Chondrocyte (in vitro differentiated cells): ENCODE data around the gene FBLN5. TPM values are rescaled to one million over a fixed set of nuclear protein-coding genes. Genes with fewer than 3 reads are reported as not detected.
A peak's percentile ranks its signal among the peaks of the same experiment; 100 is the strongest.

ENCODE experiments used
- DNase-seq: peaks from one replicate; pipeline ENCODE4 v3.0.0; 2021; ENCODE audit warnings: mixed read lengths, low spot score
- H3K27ac Mint-ChIP-seq: one replicate; pipeline ENCODE4 v1.8.0; 2021; ENCODE audit warnings: mild to moderate bottlenecking, moderate library complexity, mixed read lengths; ENCODE audit not compliant: unreplicated experiment
- H3K27me3 Mint-ChIP-seq: 2 replicates; pipeline ENCODE4 v1.8.0; 2021; ENCODE audit warnings: low read depth, mixed read lengths
- H3K36me3 Mint-ChIP-seq: 2 replicates; pipeline ENCODE4 v1.8.0; 2021; ENCODE audit warnings: low read depth, mixed read lengths
- H3K4me1 Mint-ChIP-seq: 2 replicates; pipeline ENCODE4 v1.8.0; 2021; ENCODE audit warnings: low read depth, mild to moderate bottlenecking, mixed read lengths
- H3K4me3 Mint-ChIP-seq: one replicate; pipeline ENCODE4 v1.8.0; 2021; ENCODE audit warnings: mild to moderate bottlenecking, moderate library complexity, mixed read lengths; ENCODE audit not compliant: unreplicated experiment
- H3K9me3 Mint-ChIP-seq: 2 replicates; pipeline ENCODE4 v1.8.0; 2021; ENCODE audit warnings: low read depth, mixed read lengths
- total RNA-seq: library from RNA; stranded (reverse); gene quantifications from 3 replicates; pipeline ENCODE4 v1.2.1, GENCODE V29; 2021
- TF ChIP-seq, protein P1 (sequence below): fragments of 200-600 bp; sonication (generic); IDR thresholded peaks from 2 replicates; pipeline ENCODE4 v1.5.0; 2021; ENCODE audit warnings: antibody characterized with exemption, mild to moderate bottlenecking, moderate library complexity

FBLN5 gene
- total RNA-seq, 1 donor from 2014 or later: 1,232 TPM

DNA sequence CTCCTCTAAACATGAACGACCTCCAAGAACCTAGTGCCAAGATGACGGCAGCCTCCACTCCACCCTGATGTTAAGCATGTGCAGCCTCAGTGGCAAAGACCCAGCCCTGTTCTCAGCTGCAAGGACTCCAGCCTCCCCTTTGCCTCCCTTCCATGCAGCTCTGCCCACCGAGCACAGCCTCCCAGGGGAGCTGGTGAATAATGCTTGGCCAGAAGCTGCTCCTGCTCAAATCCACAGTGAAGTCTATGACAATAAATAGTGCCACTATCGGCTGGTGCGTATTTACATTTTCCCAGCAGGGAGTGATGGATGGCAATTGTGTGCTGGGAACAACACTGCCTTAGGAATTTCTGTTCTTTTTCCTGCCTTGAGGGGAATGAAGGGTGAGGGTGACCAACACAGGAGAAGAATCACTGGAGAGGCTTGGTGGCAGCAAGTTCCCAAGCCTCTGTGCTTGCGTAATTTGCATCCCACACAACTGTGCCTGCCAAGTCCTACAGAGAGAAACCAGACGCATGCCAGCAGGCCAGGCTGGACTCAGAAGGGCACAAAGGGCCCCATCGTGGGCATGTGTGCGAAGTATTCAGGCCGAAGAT is 50.3 kb downstream of the FBLN5 start:
- TF ChIP-seq, protein P1, sequence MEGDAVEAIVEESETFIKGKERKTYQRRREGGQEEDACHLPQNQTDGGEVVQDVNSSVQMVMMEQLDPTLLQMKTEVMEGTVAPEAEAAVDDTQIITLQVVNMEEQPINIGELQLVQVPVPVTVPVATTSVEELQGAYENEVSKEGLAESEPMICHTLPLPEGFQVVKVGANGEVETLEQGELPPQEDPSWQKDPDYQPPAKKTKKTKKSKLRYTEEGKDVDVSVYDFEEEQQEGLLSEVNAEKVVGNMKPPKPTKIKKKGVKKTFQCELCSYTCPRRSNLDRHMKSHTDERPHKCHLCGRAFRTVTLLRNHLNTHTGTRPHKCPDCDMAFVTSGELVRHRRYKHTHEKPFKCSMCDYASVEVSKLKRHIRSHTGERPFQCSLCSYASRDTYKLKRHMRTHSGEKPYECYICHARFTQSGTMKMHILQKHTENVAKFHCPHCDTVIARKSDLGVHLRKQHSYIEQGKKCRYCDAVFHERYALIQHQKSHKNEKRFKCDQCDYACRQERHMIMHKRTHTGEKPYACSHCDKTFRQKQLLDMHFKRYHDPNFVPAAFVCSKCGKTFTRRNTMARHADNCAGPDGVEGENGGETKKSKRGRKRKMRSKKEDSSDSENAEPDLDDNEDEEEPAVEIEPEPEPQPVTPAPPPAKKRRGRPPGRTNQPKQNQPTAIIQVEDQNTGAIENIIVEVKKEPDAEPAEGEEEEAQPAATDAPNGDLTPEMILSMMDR: no peak
- Mint-ChIP-seq H3K36me3 (peaks cover 24% of the 10 kb centered on the region), H3K9me3 (no peaks in the 10 kb centered on the region), H3K27ac (peak overlapping the region; percentile 92), H3K27me3 (no peaks in the 10 kb centered on the region), H3K4me1 (peaks cover 96% of the 10 kb centered on the region), H3K4me3 (peak overlapping the region; percentile 37)
- no peak for DNase-seq

DNA sequence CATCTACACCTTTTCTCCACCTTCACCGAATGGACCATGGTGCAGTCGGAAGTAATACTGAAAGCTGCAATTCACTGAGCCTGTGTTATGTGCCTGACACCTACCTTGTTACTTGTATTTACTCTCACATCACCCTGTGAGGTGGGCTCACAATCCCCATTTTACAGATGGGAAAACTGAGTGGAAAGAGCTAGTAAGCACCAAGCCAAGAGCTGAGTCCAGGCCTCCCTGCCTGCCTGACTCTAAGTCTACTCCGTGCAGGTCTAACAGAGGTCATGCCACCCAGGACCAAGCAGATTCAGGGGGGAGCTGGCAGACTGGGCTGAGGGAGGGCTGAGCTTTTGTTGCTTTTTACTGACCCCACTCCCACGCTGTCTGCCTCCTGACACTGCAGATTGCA is 51.1 kb downstream of the FBLN5 start:
- Mint-ChIP-seq H3K27ac (peak overlapping the region; percentile 92), H3K4me1 (peaks cover 96% of the 10 kb centered on the region), H3K27me3 (no peaks in the 10 kb centered on the region), H3K9me3 (no peaks in the 10 kb centered on the region), H3K36me3 (peaks cover 26% of the 10 kb centered on the region), H3K4me3 (no peak overlapping the region)
- no peak for DNase-seq
- TF ChIP-seq, protein P1: no peak

DNA sequence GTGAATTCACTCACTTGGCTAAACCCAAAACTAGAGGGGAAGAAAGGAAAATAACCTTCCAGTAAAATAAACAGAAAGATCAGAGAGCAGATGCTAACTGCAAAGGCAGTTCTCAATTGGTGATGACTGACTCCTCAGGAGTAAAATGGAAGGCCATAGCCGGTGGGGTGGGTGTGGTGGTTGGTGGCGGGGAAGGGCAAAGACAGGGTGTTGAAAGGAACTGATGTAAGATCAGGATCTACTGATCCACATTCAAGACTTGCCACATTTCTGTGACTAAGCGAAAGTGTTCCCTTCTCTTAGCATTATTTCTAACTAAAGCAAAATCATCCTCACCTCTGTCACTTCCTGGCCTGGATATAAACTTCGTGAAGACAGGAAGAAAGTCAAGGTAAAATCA is 53.8 kb downstream of the FBLN5 start:
- Mint-ChIP-seq H3K27ac (peak overlapping the region; percentile 93), H3K9me3 (no peaks in the 10 kb centered on the region), H3K4me3 (no peak overlapping the region), H3K36me3 (peaks cover 32% of the 10 kb centered on the region), H3K27me3 (no peaks in the 10 kb centered on the region), H3K4me1 (peaks cover 87% of the 10 kb centered on the region)
- TF ChIP-seq, protein P1: no peak
- DNase-seq: no peak

DNA sequence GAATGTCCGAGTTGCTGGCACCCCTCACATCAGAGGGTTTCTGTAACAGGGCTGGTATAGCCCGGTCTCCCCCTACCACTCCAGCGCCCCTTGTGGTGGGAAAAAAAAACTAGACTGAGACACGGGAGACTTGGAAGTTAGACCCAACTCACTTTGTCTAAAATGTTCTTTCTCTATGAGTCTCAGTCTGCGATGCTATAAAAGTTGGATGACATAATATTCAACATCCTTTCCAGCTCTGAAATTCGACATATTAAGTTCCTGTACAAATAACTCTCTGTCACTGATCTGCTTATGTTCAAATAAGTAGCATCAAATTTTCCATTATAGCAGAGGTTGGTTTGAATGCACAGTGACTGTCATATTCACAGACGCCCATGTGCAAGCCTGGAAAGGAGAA is 54.5 kb downstream of the FBLN5 start:
- TF ChIP-seq, protein P1: peak; percentile 81
- Mint-ChIP-seq H3K4me1 (peaks cover 82% of the 10 kb centered on the region), H3K4me3 (no peak overlapping the region), H3K9me3 (no peaks in the 10 kb centered on the region), H3K27ac (peak overlapping the region; percentile 93), H3K36me3 (peaks cover 34% of the 10 kb centered on the region), H3K27me3 (no peaks in the 10 kb centered on the region)
- no peak for DNase-seq

DNA sequence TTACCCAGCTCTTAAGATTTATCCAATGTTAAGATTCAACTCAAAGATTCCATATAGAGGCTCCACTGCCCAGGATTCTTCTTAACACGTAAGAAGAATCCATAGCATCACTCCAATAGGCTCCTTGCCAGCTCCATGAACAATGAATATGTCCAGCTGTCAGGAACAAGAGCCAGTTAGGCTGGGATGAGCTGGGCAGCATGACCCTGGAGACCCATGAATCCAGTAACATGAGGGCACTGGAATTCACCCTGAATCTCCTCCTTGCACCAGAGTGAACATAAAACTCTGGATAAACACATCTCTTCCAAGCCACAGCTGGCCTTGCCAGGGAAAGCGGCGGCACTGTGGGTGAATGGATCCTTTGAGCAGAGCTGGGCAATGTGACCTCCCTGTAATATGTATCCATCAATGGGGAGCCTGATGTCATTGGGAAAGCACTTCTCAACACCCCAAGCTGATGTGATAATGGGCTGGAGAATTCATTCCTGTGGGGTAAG is 55.7 kb downstream of the FBLN5 start:
- no peak for DNase-seq
- Mint-ChIP-seq H3K4me1 (peaks cover 74% of the 10 kb centered on the region), H3K27ac (peak overlapping the region; percentile 93), H3K27me3 (no peaks in the 10 kb centered on the region), H3K36me3 (peaks cover 39% of the 10 kb centered on the region), H3K9me3 (no peaks in the 10 kb centered on the region), H3K4me3 (no peak overlapping the region)
- TF ChIP-seq, protein P1: no peak
